ENCODE measurements around the gene FOXR1.
"Not testable (repeated sequence)": the region's sequence is repeated elsewhere in the genome, so short reads cannot be mapped to it uniquely, and the experiment has no call there.

FOXR1 gene

GRCh38 chr11:118973985-118974384 is 2.4 kb downstream of the FOXR1 start:
- Mint-ChIP-seq H3K36me3 (ENCODE audit: low read depth) (no peaks in the 10 kb centered on the region), H3K9me3 (peaks cover 12% of the 10 kb centered on the region), H3K27me3 (ENCODE audit: low read depth, poor library complexity) (peaks cover 29% of the 10 kb centered on the region), H3K4me3 (no peak overlapping the region), H3K27ac (no peak overlapping the region), H3K4me1 (peaks cover 11% of the 10 kb centered on the region)
- TF ChIP-seq CTCF (IDR thresholded peaks at IDR 0.05): no peak
- no peak for DNase-seq

GRCh38 chr11:118975771-118976709 is 4.5 kb downstream of the FOXR1 start:
- no peak for TF ChIP-seq CTCF (IDR thresholded peaks at IDR 0.05)
- Mint-ChIP-seq H3K27me3 (ENCODE audit: low read depth, poor library complexity) (peaks cover 19% of the 10 kb centered on the region), H3K27ac (no peak overlapping the region), H3K9me3 (peaks cover 9% of the 10 kb centered on the region), H3K4me1 (peaks cover 30% of the 10 kb centered on the region), H3K36me3 (ENCODE audit: low read depth) (no peaks in the 10 kb centered on the region), H3K4me3 (no peak overlapping the region)
- DNase-seq: no peak

GRCh38 chr11:118979434-118979833 is 7.9 kb downstream of the FOXR1 start:
- no peak for DNase-seq
- Mint-ChIP-seq H3K27me3 (ENCODE audit: low read depth, poor library complexity) (peaks cover 20% of the 10 kb centered on the region), H3K9me3 (no peaks in the 10 kb centered on the region), H3K36me3 (ENCODE audit: low read depth) (no peaks in the 10 kb centered on the region), H3K4me3 (no peak overlapping the region), H3K27ac (no peak overlapping the region), H3K4me1 (peaks cover 30% of the 10 kb centered on the region)
- TF ChIP-seq CTCF (IDR thresholded peaks at IDR 0.05): no peak

- Mint-ChIP-seq H3K9me3 (no peaks in the 10 kb centered on the region), H3K27ac (no peak overlapping the region), H3K4me3 (peak overlapping the region; percentile 23), H3K4me1 (peaks cover 30% of the 10 kb centered on the region), H3K36me3 (ENCODE audit: low read depth) (no peaks in the 10 kb centered on the region), H3K27me3 (ENCODE audit: low read depth, poor library complexity) (peaks cover 13% of the 10 kb centered on the region)
- no peak for DNase-seq
- no peak for TF ChIP-seq CTCF (IDR thresholded peaks at IDR 0.05)
Measured at GRCh38 chr11:118980191-118980881, 8.8 kb downstream of the FOXR1 start.

- H3K4me1 Mint-ChIP-seq: peaks cover 16% of the 10 kb centered on the region
- H3K27ac Mint-ChIP-seq; H3K9me3 Mint-ChIP-seq; H3K4me3 Mint-ChIP-seq; DNase-seq; H3K27me3 Mint-ChIP-seq (ENCODE audit: low read depth, poor library complexity); H3K36me3 Mint-ChIP-seq (ENCODE audit: low read depth): not testable (repeated sequence)
Measured at GRCh38 chr11:118984337-118984736, 12.8 kb downstream of the FOXR1 start.

- no peak for DNase-seq
- Mint-ChIP-seq H3K4me1 (peaks cover 11% of the 10 kb centered on the region), H3K36me3 (ENCODE audit: low read depth) (no peaks in the 10 kb centered on the region), H3K9me3 (no peaks in the 10 kb centered on the region), H3K4me3 (no peak overlapping the region), H3K27me3 (ENCODE audit: low read depth, poor library complexity) (peaks cover 6% of the 10 kb centered on the region), H3K27ac (peak overlapping the region; percentile 40)
- TF ChIP-seq CTCF (IDR thresholded peaks at IDR 0.05): no peak
Measured at GRCh38 chr11:118984825-118985224, 13.3 kb downstream of the FOXR1 start.
